ENCODE results near the gene PRKD2.

DNA sequence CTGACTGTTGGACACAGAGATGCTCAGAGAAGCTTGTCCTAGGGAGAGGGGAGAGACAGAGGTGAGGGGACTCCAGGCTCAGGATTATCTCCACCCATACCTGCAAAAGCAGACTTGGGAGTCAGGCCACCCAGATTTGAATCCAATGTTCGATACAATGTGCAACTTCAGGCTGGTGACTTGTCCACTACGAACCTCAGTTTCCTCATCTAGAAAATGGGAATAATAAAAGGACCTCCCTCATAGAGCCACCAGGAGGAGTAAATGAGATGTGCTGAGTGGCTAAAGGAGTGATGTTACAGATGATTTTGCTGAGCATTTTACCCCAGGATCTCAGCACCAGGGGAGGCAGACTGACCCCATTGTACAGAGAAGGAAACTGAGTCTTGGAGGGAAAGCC lies 25.0 kb downstream of the PRKD2 start:
- TF ChIP-seq POLR2A (IDR thresholded peaks at IDR 0.05) (no peak), CTCF (IDR thresholded peaks at IDR 0.05) (no peak)

Data from uterus (tissue), 2 donors.